Activated CD8-positive, alpha-beta memory T cell treated with anti-CD3 and anti-CD28 coated beads, Interleukin-2, amount 50 U/mL, for 48 hours (primary cell): ENCODE results near the gene FAM200C.
A peak's percentile ranks its signal among the peaks of the same experiment; 100 is the strongest.

ENCODE experiments used
- DNase-seq: peaks from one replicate; pipeline ENCODE4 v3.0.0-alpha.2; 2020

FAM200C gene

DNA sequence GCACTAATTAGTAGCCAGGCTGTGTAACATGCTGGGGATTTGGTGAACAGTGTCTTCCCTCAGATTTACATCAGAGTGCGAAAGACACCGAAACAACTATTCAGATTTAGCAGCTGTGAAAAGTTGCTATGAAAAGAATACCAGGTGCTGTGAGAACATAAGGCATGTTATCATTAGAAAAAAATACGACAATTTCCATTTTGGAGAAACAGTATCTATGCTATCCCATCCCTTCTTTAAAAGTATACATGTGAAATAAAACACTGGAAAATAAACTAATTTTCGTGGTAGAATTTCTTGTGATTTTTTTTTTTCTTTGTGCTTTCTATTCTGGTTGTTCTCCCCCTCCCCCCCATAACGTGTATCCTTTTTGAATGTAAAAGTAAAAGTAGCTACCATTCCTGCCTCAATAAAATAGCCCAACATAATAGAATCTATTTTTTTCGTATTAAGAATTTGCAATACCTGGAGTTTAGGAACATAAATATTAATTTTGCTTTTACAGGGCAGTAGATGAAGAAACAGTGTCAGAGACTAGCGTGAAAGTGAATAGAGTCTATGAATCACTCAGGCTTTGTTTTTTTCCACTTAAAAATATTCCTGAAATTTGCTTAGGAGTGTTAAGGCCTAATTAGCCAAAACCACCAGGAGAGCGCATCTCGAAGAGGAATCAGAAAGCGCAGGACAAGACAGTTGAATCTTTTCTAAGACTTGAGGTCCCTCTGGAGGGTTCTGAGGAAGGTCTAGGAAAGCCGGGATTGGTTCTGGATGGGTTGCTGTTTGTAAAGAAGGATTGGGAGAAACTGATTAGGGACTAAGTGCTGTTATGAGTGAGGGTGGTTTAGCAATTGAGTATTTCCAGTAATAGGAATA lies 19.8 kb upstream of the FAM200C start:
- DNase-seq = no peak

DNA sequence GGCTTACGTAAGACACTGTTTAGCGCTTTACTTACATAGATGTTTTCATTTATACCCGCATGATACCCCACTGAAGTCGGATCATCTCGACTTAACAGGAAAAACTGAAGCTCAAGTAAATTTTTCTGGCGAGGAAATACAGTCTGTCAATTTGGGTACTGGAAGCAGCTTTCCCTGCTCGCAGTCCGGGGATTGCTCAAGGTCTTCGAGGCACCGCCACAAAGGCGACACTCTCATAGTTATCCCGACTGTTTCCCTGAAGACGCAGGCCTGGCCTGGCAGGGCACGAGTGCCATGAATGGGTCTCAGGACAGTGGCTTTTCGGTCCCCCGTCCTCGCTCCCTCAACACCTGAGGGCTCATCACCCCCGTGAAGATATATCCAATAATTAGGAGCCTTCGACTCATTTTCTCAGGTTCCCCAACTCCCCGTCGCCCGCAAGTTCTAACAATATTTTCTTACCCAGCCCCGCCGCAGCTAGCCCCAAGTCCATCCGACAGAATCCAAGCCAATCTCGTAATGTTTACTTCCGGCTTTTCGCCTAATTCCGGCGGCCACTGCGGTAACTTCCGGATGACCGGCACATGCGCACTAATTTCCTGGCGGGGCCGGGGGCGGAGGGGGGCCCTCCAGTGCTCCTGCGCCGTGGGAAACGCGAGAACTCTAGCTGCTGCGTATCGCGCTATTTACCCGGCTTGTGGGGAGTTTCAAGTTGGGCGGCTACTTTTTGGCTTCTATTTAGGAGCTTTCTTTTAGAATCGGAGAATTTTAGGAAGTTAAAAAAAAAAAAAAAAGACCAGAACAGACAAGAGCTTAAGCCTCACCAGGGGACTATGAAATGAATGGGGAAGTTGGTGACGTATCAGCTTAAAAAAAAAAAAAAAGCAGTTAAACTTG lies 19.0 kb upstream of the FAM200C start, which contains the start of gene SLU7:
SLU7 (minus strand) TSS at position 521 of the 897 bp plus-strand sequence. CDS start 3,787 bp downstream, outside the sequence.
- peak; percentile 94 for DNase-seq

GRCh38 chr5:160398806-160399205 lies 1.0 kb downstream of the FAM200C start:
- DNase-seq = no peak

DNA sequence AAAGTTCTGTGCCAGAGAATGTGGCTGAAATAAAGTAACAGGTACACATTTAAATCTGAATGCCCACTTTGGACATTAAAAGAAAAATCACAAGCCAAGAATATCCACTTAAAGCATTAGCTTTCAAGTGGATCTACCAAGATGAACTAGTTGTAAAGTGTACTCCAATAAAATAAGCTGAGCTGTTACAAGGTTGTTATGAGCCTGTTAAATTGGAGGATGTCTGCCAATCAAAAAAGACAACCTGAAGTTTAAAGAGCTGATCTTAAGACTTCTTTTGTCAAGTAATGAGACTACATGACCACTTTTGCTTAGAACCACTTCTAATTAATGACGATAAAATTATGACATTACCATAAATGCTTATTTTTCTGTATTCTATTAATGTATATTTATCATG lies 2.4 kb downstream of the FAM200C start:
- DNase-seq = no peak

DNA sequence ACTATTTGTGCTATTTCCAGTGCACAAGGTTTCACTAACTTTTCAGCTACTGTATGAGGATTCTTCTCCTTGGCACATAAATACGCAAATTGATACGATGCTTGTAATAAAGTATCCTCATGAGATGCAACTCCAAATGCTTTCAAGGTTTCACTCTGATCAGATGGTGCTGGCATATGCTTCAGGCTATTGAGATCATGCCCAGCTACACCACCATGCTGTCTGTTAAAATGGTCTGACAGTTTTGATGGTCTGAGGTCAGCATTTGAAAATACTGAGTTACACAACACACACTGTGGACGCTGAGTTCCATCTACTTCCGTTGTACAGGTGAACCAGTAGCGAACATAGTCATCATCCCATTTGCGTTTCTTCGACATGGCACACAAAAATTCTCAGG lies 4.7 kb downstream of the FAM200C start:
- DNase-seq = no peak

GRCh38 chr5:160390787-160391696 lies 8.8 kb downstream of the FAM200C start:
- DNase-seq = no peak

- DNase-seq = no peak
Observed at GRCh38 chr5:160387445-160387844, 12.4 kb downstream of the FAM200C start.

- DNase-seq = no peak
Observed at GRCh38 chr5:160385496-160385895, 14.4 kb downstream of the FAM200C start.

DNA sequence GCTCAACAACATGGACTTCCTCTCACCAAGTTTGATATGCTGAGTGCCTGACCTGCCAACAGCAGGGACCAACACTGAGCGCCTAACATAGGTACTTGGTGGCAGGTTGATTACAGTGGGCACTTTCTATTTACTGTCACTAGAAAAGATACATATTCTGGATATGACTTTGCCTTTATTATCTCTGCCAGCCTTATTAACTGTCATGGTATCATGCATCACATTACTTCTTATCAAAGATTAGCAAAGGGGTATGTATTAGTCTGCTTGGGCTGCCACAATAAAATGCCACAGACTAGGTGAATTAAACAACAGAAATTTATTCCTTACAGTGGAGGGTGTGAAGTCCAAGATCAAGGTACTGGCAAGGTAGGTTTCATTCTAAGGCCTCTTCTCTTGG lies 15.2 kb downstream of the FAM200C start:
- no peak for DNase-seq

GRCh38 chr5:160382346-160382745 lies 17.5 kb downstream of the FAM200C start:
- DNase-seq = no peak

- no peak for DNase-seq
Observed at GRCh38 chr5:160380041-160380440, 19.8 kb downstream of the FAM200C start.

DNA sequence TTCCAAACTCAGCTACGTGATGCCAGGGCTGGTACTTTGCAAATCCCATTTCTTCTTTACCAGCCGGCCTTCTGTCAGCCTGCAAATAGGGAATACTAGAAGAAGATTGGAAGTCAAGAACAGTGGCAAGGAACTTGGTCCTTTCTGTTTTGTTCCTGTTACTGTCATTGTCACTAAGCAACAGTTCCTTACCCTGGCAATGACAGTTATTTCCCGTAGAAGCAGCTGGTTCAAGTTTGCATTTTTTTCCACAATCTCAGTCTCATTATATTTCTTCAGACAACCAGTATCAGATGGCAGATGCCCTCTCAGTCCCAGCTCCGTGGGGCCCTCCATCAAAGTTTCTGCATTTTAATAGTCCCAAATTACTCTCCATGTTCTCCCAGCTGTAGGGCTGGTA lies 20.3 kb downstream of the FAM200C start:
- DNase-seq = no peak

GRCh38 chr5:160378330-160378729 lies 21.5 kb downstream of the FAM200C start:
- DNase-seq = no peak

- DNase-seq = no peak
Observed at GRCh38 chr5:160377651-160378050, 22.2 kb downstream of the FAM200C start.

DNA sequence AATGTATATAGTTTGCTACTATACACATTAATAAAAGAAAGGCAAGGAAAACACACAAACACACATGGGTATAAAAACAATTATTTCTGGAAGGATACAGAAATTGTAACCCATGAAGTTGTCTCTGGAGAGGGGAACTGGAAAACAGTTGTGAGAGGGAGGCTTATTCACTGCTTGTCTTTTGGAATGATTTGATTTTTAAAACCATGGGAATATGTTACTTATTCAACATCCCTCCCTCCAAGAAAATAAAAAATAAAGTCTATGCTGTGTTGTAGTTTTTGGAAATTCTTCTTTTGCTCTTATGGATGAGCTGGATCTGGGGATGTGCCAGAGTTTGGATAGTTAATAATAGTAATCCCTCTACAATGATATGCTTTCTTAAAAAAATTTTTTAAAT lies 23.4 kb downstream of the FAM200C start:
- DNase-seq = no peak

DNA sequence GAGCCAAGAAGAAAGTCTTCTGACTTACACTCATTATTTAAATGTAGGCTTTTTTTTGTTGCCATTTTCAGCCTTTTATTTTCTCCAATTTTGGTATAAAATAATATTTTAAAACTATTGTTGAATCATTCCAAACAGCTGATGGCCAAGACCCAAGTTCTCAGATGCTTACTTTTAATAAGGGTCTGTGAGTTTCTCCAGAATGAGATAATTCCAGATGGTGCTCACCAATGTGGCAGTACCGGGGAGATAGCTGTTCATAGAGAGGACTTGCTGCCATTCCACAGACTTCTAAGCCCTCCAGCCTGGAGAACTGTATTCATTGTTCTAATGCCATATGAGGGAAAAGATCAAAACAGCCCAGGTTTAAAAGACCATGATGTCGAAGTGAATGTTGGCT lies 24.2 kb downstream of the FAM200C start:
- DNase-seq = no peak

GRCh38 chr5:160375166-160375565 lies 24.7 kb downstream of the FAM200C start:
- DNase-seq = no peak

- no peak for DNase-seq
Observed at GRCh38 chr5:160371294-160371693, 28.6 kb downstream of the FAM200C start.

- no peak for DNase-seq
Observed at GRCh38 chr5:160370713-160371034, 29.2 kb downstream of the FAM200C start.

- DNase-seq = no peak
Observed at GRCh38 chr5:160369990-160370712, 29.7 kb downstream of the FAM200C start, which contains the start of gene C1QTNF2. C1QTNF2 (minus strand) TSS chr5:160370626; CDS start chr5:160355011, 15,615 bp downstream.

GRCh38 chr5:160367885-160368284 lies 32.0 kb downstream of the FAM200C start:
- DNase-seq = no peak

GRCh38 chr5:160367261-160367660 lies 32.6 kb downstream of the FAM200C start:
- DNase-seq = no peak
